ENCODE results near the gene CAPN2.

The CAPN2 gene

GRCh38 chr1:223763881-223764280, 51.5 kb downstream of the CAPN2 start:
- no peak for DNase-seq

DNA sequence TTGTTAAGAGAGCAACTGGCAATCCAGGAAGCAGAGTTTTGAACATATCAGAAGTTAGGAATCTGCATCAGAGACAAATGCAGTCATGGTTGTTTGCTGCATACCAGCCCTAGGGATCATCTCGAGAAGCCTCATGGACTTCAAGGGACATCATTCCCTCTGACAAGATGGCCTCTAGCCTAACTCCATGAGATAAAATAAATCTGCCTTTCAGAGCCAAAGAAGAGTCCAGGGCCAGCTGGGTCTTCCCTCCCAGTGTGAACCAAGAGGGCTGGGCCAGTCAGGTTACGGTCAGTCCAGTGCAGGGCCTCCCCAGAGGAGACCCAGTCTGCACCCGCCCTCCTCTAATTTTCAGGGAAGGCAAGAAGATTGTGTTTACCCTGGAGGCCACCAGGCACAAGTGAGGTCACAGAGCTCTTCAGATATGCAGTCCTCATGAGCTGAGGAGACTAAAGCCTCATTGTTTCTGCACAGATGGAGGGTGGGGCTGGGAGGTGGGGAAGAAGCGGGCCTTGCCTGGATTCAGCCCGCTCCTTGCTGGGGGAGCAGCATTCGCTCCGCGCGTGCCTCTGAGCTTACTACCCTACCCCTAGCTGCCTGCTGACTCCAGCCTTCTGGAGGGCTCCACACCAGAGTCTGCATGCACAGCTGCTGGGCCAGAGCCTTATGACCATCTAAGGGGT, 52.8 kb downstream of the CAPN2 start:
- DNase-seq: no peak

GRCh38 chr1:223765719-223766340, 53.5 kb downstream of the CAPN2 start:
- DNase-seq: no peak

DNA sequence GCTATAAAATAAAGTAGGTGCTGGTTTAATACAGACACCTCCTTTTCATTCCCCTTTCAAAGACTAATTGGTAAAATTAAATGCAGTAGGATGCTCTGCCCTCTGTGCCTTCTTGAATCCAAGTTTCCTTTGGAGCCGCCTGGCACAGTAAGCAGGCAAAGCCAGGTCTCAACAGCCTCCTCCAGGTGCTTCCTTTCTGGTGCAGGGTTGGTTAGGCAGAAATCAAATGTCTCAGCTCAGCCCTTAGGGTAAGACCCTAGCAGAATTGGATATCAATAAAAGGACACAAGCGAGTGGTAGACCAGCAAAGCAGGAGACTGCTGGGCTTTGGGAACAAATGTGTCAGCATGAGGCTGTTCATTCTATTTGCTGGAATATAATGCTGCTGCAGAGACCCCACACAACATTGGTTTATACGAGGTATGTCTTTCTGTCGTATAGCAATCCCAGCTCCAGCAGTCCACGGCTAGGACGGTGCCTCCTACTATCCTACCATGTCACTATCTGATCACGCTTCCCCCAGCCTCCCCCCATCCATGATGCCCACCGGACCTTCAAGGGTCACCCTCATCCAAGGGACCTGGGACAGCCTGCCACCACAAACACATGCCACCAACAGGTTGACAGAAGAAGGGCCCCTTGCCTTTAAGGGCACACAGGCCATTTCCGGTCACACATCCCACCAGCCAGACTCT, 58.4 kb downstream of the CAPN2 start:
- DNase-seq: no peak

DNA sequence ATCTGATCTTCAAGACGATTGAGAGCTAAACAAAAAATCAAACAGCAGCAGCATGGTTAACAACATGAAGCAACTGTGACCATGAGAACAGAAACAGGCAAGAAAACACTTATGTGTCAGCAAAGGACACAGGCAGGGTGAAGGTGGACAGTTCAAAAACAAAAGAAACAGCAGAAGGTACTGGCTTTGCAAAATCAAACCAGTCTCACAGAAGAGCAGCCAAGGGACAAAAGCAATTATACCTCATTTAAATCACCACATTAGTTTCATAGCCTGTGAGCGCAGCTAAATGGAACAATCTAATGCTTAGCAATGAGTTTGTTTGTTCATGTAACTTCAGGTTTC, 59.1 kb downstream of the CAPN2 start:
- DNase-seq: no peak

DNA sequence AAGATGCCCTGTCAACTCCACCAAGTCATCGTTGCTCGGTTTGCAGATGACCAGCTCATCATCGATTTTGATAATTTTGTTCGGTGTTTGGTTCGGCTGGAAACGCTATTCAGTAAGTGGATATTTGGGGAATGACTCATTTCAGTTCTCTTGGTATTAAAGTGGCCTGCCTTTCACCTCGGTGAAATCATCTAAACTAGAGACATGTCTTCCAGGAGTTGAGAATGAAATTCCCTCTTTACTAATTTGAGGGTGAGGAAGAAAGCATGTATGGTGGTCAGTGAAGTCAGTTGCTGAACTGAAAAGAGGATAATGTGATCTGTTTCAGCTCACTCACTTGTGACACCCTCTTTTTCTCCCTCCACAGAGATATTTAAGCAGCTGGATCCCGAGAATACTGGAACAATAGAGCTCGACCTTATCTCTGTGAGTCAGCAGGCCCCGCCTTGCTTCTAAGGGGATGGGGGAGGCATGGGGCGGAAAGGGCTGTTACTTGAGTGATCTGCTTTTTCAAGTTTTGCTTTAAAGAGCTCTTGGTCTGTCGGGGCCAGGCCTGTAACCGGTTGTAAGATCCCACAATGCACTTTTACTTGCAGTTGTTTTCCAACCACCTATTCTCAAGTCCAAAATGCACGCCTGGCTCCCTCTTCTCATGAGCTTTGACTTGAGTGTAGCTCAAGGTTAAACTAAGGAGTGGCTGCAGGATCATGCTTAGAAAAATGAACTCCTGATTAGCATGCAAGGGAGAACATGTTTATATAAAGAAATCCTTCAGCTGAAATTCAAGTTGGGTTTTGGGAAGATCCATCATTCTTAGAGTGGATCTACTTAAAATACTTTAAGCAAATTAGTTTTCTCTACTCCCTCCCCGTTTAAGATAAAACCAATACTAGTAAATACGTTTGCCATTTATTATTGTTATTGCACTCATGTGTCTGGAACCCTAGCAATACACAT, 59.8 kb downstream of the CAPN2 start:
- no peak for DNase-seq

DNA sequence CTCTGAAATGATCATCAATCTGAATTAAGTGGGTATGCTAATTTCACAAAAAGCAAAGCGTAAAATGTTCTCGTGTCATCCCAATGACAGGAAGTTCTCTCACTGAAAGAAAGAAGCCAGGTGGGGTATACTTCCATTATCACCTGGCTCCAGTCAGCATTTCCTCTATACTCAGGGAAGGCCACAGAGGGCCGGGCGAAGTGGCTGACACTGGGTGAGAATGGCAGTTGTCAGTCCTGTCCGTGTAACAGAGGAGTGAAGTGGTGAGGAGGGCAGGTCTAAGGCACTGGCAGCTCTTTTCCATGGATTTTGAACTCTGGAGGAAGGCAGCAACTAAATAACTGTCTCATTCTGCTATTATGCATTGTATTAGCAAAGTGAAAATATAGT, 60.4 kb downstream of the CAPN2 start:
- DNase-seq: no peak

DNA sequence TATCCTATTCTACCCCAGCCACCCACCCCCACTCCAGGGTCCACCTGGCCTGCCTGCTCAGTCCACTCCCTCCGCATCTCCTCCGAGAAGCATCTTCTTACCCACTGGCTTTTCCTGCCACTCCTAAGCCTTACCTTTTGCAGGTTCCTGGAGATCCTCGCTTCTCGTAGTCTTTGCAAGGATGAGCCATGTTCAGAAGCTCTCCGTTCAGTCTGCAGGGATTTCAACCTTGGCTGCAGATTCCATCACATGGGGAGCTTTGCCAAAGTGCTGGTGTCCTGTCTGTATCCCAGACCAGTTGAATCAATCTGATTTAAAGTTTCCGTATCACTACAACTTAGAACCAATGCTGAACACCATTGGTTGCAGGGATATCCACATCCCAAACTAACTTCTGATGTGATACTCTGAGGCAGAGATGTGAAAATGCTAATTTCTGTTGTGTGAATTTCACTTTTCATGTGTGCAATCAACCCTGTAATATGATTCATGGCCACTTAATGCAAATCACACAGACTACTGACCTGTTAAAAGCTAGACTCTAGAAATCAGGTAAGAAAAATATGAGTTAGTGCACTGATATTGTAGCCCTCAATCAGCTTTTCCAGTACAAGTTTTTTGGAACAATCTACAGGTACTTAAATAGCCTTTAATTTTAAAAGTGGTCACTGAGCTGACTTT, 61.9 kb downstream of the CAPN2 start:
- no peak for DNase-seq

GRCh38 chr1:223775054-223775453, 62.7 kb downstream of the CAPN2 start:
- no peak for DNase-seq

DNA sequence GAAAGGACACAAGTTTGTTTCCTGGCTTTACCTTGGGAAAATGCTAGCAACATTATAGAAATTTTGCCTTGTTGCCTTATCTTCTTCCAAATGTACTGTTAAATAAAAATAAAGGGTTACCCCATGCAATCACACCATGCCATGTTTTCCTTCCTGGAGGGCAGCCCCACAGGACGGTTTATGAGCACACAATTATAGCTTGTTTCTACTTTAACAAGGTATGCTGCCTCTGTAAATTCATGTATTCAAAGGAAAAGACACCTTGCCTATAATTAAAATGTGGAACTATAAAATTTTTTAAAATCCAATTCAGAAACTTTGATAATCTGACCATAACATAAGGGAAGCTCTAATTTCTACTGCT, 63.4 kb downstream of the CAPN2 start:
- no peak for DNase-seq

- DNase-seq: no peak
These were observed 63.9 kb downstream of the CAPN2 start for GRCh38 chr1:223776075-223776814.

GRCh38 chr1:223776826-223777454, 64.6 kb downstream of the CAPN2 start:
- no peak for DNase-seq

GRCh38 chr1:223780318-223780717, 68.0 kb downstream of the CAPN2 start:
- DNase-seq: no peak

- no peak for DNase-seq
These were observed 68.6 kb downstream of the CAPN2 start for GRCh38 chr1:223780949-223781348.

GRCh38 chr1:223783676-223784075, 71.3 kb downstream of the CAPN2 start:
- DNase-seq: no peak

DNA sequence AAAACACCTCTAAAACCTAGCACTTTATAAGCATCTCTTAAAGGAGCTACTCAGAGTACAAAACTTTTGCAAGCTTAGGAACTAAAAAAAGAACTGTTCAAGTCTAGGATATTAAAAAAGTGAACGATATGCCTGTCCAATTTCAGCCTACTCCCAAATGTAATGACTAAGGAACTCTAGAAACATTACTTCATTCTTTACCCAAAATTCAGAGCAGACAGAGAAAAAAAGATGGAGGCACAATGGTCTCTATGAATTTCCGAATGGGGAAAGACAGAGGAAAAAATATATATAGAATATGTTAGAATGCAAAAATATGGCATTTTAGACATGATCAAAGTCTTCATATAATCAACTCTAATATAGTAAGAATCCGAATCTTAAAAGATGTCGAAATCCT, 72.2 kb downstream of the CAPN2 start:
- no peak for DNase-seq

DNA sequence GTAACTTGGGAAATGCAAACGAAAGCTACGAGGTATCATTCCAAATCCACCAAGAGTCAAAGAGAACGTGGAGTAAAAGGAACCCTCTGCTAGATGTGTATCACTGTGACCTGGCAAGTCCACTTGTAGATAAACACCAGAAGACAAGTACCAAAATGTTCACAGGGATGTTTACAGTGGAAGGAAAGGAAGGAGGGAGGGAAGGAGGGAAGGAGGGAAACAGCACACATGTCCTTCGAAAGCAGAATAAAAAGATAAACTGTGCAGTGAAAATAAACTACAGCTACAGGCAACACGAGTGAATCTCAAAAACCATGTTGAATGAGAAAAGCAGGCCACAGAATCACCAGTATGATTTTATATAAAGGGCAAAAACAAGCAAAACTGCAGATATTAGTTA, 73.5 kb downstream of the CAPN2 start:
- DNase-seq: no peak

GRCh38 chr1:223788746-223789415, 76.5 kb downstream of the CAPN2 start:
- no peak for DNase-seq

DNA sequence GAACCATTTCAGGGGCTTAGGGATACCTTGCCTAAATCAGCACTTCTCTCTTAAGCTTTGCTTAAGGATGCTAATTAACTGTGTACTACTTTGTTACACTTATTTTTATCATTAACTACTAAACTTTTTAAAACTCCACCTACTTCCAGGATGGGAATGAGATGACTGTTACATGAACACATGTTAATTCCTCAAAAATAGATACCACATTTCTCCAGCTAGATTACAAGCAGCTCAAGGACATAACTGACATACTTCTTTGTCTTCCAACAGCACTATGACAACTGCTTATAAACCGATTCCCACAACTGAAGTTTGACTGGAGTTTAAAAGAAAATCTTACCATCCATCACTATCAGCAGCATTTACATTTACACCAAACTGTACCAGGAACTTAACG, 79.7 kb downstream of the CAPN2 start:
- no peak for DNase-seq

- no peak for DNase-seq
These were observed 81.4 kb downstream of the CAPN2 start for GRCh38 chr1:223793716-223794115.
